A673 (cell line): Measurements from ENCODE around the gene PATJ.

Experiments used
- CTCF ChIP-seq: fragments of 300-800, 200-600 bp; sonication (generic); conservative IDR thresholded peaks from 2 replicates; pipeline ENCODE4 v1.5.1; 2017; ENCODE audit warnings: low read depth, mild to moderate bottlenecking, antibody characterized with exemption, low read length, moderate library complexity, mixed read lengths
- EZH2 ChIP-seq: fragments of 200-600 bp; sonication (generic); IDR thresholded peaks from 2 replicates; pipeline ENCODE4 v1.6.1; 2017; ENCODE audit warnings: borderline replicate concordance, low read depth, mild to moderate bottlenecking, mixed read lengths, antibody characterized with exemption, low read length; ENCODE audit not compliant: poor library complexity, severe bottlenecking

DNA sequence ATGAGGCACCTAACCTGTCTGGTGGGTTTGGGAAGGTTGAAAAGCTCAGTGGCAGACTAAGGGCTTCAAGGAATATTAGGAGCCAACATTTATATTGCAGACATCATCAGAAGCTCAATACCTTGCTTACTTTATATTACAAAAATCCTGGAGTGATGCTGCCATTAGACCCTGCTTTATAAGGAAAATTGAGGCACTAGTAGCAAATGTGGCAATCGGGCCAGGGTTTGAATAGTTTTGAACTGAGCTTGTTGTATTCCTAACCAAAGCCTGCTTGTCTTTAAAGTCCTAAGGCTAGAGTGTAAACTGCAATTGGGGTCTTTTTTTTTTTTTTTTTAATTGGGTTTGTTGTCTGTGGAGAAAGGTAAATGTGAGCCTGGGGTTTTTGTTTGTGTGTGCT is 466.7 kb downstream of the PATJ start:
- TF ChIP-seq CTCF (no peak), EZH2 (no peak)
